Calu3 (cell line): ENCODE data around the gene SMO. TPM values are rescaled to one million over a fixed set of nuclear protein-coding genes. Genes with fewer than 3 reads are reported as not detected.

Experiments used
- BruUV-seq: library from RNA; stranded (reverse); fragments of 400-500 nt; replicated peaks from 2 replicates; lab custom pipeline; 2021; lab: Mats Ljungman, UMichigan
- CTCF ChIA-PET: fragments of 300-600 bp; sonication (Branson Sonifier 250); formaldehyde crosslinking; loops from one replicate; lab custom pipeline; 2022; ENCODE audit warnings: antibody characterized with exemption; lab: Charles Lee
- DNase-seq: peaks from one replicate; pipeline ENCODE4 v3.0.0; 2022
- H3K27ac Mint-ChIP-seq: one replicate; pipeline ENCODE4 v1.8.0; 2022; ENCODE audit warnings: mixed read lengths; ENCODE audit not compliant: unreplicated experiment
- H3K27me3 Mint-ChIP-seq: one replicate; pipeline ENCODE4 v1.8.0; 2022; ENCODE audit warnings: mixed read lengths; ENCODE audit not compliant: unreplicated experiment
- H3K36me3 Mint-ChIP-seq: one replicate; pipeline ENCODE4 v1.8.0; 2022; ENCODE audit warnings: mild to moderate bottlenecking, moderate library complexity, mixed read lengths; ENCODE audit not compliant: insufficient read depth, unreplicated experiment
- H3K4me1 Mint-ChIP-seq: one replicate; pipeline ENCODE4 v1.8.0; 2022; ENCODE audit warnings: mild to moderate bottlenecking, low read depth, mixed read lengths; ENCODE audit not compliant: unreplicated experiment
- H3K4me3 Mint-ChIP-seq: one replicate; pipeline ENCODE4 v1.8.0; 2022; ENCODE audit warnings: mild to moderate bottlenecking, low read depth, moderate library complexity, mixed read lengths; ENCODE audit not compliant: unreplicated experiment
- H3K9me3 Mint-ChIP-seq: one replicate; pipeline ENCODE4 v1.8.0; 2022; ENCODE audit warnings: low read depth, mixed read lengths; ENCODE audit not compliant: unreplicated experiment
- CTCF ChIP-seq: fragments of 200-600 bp; IDR thresholded peaks from one replicate; pipeline ENCODE4 v1.8.0; 2022; ENCODE audit warnings: antibody characterized with exemption; ENCODE audit not compliant: unreplicated experiment
- intact Hi-C: fragments of 100-400 bp; cut with micrococcal nuclease; formaldehyde crosslinking; loops from one replicate; pipeline ENCODE4 v1.10.0; 2022; ENCODE audit not compliant: unreplicated experiment
- total RNA-seq: library from RNA; stranded (reverse); gene quantifications from 2 replicates; pipeline ENCODE4 v1.2.3, GENCODE V29; 2022

Gene SMO
- total RNA-seq, 1 experiment from 2014 or later: 3.6 TPM

GRCh38 chr7:129191272-129191671 lies 2.8 kb downstream of the SMO start:
- Mint-ChIP-seq H3K9me3 (no peaks in the 10 kb centered on the region), H3K27me3 (peaks cover 55% of the 10 kb centered on the region), H3K27ac (no peak overlapping the region), H3K4me3 (no peak overlapping the region), H3K4me1 (peaks cover 9% of the 10 kb centered on the region), H3K36me3 (peaks cover 5% of the 10 kb centered on the region)
- CTCF ChIA-PET: no interaction called here
- BruUV-seq: no TSS peak
- DNase-seq: no peak
- TF ChIP-seq CTCF: no peak
- intact Hi-C loops: no loop called here

GRCh38 chr7:129193892-129194291 lies 5.5 kb downstream of the SMO start:
- CTCF ChIA-PET: no interaction called here

GRCh38 chr7:129197771-129198170 lies 9.3 kb downstream of the SMO start:
- CTCF ChIA-PET: no interaction called here
- intact Hi-C loops: no loop called here

More at GRCh38 chr7:129193892-129194291, 5.5 kb downstream of the SMO start:
- BruUV-seq: no TSS peak
- Mint-ChIP-seq H3K27ac (no peak overlapping the region), H3K27me3 (peaks cover 48% of the 10 kb centered on the region), H3K4me3 (no peak overlapping the region), H3K36me3 (no peaks in the 10 kb centered on the region), H3K9me3 (no peaks in the 10 kb centered on the region), H3K4me1 (peaks cover 9% of the 10 kb centered on the region)
- no peak for TF ChIP-seq CTCF
- no peak for DNase-seq
- intact Hi-C loops: no loop called here

GRCh38 chr7:129199406-129199805 lies 11.0 kb downstream of the SMO start:
- CTCF ChIA-PET: no interaction called here
- peaks cover 32% of the 10 kb centered on the region for H3K27me3 Mint-ChIP-seq
- no peaks in the 10 kb centered on the region for H3K36me3 Mint-ChIP-seq
- intact Hi-C loops: no loop called here
- no peaks in the 10 kb centered on the region for H3K9me3 Mint-ChIP-seq
- no peak overlapping the region for H3K27ac Mint-ChIP-seq
- H3K4me3 Mint-ChIP-seq: no peak overlapping the region
- no peak for DNase-seq
- BruUV-seq: no TSS peak
- TF ChIP-seq CTCF: no peak
- no peaks in the 10 kb centered on the region for H3K4me1 Mint-ChIP-seq

More at GRCh38 chr7:129197771-129198170, 9.3 kb downstream of the SMO start:
- Mint-ChIP-seq H3K4me1 (no peaks in the 10 kb centered on the region), H3K27me3 (peaks cover 30% of the 10 kb centered on the region), H3K9me3 (no peaks in the 10 kb centered on the region), H3K27ac (no peak overlapping the region), H3K4me3 (no peak overlapping the region), H3K36me3 (no peaks in the 10 kb centered on the region)
- no peak for TF ChIP-seq CTCF
- no TSS peak for BruUV-seq
- DNase-seq: no peak
